ENCODE data around the gene F10. TPM values are rescaled to one million over a fixed set of nuclear protein-coding genes. Genes with fewer than 3 reads are reported as not detected.
A peak's percentile ranks its signal among the peaks of the same experiment; 100 is the strongest.
"Not testable (repeated sequence)": the region's sequence is repeated elsewhere in the genome, so short reads cannot be mapped to it uniquely, and the experiment has no call there.

F10 gene
- polyA plus RNA-seq (ENCODE audit: insufficient read length in 4 of 4), result 10 to 100 TPM; 21.8 to 23.4 (median 22.4) TPM

DNA sequence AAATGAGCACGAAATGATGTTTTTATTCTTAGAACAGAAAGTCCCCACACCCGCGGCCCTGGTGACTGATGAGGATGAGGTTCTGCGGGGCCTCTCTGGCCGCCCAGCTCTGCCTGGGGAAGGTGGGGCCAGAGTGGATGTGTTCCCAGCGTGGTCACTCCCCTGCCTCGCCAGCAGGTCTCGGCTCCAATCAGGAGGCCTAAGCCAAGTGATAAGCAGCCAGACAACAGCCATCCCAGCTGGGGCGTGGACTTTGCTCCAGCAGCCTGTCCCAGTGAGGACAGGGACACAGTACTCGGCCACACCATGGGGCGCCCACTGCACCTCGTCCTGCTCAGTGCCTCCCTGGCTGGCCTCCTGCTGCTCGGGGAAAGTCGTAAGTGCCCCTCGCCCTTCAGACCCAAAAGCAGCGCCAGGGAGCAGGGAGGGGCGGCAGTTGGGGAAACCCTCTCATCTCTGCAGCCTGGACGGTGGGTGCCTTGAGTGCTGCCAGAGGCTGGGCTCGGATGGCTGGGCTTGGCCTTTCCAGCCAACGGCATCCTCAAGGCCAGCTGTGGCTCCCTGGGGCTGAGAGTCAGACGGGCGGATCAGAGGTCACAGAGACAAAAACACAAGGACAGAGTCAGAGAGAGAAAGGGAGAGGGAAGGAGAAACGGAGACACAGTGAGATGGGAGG, at the start of gene F10:
Gene F10 (plus strand): TSS at position 250 of the 676 bp plus-strand sequence. CDS start 57 bp downstream, at position 307.
- peak in 2 of 4 donors; percentile 38 to 41 for DNase-seq (ENCODE audit: low read depth in 4 of 4, low spot score in 2 of 4)

DNA sequence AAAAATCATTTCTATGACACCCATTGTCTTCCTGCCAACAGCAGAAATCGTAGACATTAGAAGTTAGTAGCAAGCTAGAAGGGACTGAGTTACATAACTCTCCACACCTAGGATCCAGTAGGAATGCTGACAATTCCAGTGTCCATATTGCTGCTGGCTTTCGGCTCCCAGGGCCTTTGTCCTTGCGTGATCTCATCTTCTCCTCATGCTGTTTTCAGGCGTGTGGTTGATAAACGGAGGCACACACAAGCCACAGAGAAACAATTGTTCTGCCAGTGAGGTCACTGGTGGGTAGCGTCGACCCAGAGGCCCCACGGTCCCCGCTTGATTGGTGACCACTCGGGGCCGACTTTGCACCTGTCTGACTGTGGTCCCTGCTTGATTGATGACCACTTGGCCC, 48.7 kb upstream of the F10 start:
- no peak for DNase-seq (ENCODE audit: low read depth in 4 of 4, low spot score in 2 of 4)

DNA sequence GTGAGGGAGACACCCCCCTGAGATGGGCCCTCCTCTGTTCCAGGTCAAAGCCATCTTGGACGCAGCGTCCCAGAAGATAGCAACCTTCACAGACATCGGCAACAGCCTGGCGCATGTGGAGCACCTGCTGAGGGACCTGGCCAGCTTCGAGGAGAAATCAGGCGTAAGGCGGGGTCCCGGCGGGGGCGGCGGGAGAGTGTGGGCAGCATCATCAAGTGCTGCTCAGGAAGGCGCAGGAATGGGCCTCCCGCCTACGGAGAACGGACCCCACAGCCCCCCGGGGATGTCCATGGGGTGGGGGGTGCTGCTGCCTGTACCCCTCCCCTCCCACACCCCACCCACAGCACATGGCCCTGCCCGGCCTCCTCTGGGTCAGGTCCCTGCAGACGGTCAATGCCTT, 48.2 kb upstream of the F10 start:
- no peak for DNase-seq (ENCODE audit: low read depth in 4 of 4, low spot score in 2 of 4)

DNA sequence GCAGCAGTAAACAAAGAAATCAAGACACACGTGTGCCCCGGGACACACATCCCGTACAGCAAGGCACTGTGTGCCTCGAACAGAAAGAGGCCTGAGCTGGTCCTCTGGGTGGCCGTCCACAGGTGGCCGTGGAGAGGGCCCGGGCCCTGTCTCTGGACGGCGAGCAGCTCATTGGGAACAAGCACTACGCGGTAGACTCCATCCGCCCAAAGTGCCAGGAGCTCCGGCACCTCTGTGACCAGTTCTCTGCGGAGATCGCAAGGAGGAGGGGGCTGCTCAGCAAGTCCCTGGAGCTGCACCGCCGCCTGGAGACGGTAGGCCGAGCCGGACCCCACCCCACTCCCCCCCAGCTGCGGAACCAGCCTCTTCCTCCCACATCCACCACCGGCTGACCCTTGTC, 47.7 kb upstream of the F10 start:
- DNase-seq (ENCODE audit: low read depth in 4 of 4, low spot score in 2 of 4), result no peak

DNA sequence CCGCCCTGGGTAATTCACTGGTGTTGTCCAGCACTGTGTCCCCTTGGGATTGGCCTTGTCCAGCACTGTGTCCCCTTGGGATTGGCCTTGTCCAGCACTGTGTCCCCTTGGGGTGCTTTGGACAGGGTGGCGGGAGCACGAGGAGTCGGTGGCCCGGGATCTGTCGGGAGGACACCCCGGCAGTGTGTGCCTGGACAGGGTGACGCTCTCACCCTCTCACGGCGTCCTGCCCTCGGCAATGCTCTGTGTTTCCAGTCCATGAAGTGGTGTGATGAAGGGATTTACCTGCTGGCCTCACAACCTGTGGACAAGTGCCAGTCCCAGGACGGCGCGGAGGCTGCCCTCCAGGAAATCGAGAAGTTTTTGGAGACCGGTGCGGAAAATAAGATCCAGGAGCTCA, 46.9 kb upstream of the F10 start:
- DNase-seq (ENCODE audit: low read depth in 4 of 4, low spot score in 2 of 4), result no peak

DNA sequence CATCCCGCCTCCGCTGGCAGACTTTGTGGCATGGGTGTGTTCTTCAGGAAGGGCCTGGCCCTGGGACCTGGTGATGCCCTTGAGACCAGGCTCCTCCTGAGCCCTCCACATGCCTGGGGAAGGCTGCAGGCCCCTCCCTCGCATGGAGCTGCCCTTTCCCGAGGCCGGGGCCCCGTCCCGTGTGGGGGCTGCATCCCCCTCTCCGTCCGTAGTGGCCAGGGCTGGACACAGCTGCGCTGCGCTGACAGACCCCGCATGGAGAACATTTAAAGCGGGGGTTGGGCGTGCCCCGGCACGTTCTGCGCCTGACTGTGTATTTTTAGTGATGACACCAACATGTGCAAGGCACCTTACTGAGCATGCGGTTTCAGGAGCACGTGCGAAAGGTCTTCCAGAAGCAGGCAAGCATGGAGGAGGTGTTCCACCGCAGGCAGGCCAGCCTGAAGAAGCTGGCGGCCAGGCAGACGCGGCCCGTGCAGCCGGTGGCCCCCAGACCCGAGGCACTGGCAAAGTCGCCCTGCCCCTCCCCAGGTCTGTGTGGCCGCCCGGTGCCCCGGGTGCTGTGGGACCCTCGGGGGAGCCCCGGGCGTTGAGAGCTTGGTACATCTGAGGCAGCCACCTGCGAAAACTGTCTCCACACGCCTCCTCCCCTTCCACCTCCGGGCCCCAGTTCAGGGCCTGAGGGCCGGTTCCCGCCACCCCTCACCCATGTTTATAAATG, 45.8 kb upstream of the F10 start:
- no peak for DNase-seq (ENCODE audit: low read depth in 4 of 4, low spot score in 2 of 4)

DNA sequence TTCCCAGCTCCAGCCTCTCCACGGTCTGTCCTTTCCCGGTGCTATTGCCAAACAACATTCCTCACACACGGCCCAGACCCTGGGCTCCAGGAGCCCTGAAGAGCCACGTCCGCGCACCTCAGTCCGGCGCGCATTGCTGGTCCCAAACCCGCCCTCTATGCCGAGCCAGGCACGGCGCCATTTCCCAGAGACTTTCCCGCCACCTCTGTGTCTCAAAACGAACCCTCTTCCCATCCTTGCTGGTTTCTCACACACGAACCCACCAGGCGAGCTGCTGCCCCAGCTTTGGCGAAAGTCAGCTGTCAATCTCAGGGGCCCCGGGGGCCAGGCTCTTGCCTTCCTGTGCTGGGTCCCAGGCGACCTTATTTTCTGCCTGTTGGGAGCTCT, 45.0 kb upstream of the F10 start:
- DNase-seq (ENCODE audit: low read depth in 4 of 4, low spot score in 2 of 4), result no peak

DNA sequence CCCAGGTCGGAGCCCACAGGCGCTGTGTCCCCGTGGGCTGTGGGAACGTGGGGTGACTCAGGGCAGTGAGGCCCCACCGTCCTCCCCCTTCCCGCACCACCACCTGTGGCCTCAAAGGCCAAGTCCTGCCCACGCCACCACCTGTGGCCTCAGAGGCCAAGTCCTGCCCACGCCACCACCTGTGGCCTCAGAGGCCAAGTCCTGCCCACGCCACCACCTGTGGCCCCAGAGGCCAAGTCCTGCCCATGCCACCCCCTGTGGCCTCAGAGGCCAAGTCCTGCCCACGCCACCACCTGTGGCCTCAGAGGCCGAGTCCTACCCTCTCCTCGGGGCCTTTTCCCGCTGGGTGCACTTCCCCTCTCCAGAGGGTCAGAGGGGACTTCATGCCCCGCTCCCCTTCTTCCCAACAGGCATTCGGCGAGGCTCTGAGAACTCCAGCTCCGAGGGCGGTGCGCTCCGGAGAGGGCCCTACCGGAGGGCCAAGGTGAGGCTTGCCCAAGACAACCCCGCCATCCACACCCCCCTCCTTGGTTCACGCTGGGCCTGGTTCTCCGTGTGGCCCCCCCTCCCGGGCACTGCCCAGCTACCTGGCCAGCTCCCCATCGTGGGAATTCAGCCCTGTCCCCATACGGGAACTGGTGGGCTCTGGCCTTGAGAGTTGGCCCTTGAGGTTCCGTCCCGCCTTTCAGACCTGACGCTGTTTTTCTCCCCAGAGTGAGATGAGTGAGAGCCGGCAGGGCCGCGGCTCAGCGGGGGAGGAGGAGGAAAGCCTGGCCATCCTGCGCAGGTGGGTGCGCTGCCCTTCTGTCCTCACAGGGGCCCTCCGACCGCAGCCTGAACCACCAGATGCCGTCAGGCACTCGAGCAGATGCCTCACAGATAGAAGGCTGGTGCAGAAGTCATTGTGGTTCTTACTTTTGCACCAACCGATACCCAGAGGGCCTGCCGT, 44.4 kb upstream of the F10 start:
- DNase-seq (ENCODE audit: low read depth in 4 of 4, low spot score in 2 of 4), result no peak

DNA sequence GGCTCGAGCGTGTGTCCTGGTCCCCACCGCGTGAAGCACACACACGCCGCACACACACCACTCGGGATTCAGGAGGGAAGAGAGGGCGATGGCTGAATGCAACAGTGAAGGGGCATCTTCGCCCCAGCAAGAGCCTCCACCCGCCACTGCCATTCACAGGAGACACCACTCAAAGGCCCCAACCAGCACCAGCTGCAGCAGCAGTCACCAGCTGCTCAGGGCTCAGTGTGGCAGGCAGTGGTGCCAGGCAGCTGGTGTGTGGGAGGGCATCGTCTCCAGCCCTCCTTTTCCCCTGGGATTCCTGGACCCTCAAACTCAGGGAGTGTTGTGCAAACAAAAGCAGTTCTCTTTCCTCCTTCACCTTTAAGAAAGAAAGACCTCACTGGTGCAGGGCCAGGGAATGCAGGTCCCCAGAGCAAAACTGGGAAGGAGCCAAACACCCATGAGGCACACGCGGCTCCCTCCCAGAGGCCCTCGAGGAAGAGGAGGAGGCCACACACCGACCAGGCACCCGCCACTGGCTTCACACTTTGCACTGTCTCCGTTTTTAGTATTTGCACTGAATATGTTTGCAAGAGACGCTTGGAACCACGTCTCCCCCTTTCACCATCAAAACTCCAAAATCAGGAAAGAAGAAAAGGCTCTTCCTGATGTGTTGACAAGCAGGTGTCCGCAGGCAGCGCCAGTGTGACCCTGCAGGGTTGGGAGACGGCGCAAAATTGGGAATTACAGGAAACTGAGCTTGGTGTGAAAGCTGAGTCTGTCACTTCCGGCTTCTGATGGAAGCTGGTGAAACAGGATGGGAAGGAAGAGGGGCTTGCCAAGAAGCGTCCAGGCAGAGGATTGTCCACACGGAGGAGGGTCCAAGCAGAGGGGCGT, 43.5 kb upstream of the F10 start:
- no peak for DNase-seq (ENCODE audit: low read depth in 4 of 4, low spot score in 2 of 4)

DNA sequence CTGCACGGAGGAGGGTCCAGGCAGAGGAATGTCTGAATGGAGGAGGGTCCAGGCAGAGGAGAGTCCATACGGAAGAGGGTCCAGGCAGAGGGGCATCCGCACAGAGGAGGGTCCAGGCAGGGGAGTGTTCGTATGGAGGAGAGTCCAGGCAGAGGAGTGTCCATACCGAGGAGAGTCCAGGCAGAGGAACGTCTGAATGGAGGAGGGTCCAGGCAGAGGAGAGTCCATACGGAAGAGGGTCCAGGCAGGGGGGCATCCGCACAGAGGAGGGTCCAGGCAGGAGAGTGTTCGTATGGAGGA, 42.9 kb upstream of the F10 start:
- DNase-seq (ENCODE audit: low read depth in 4 of 4, low spot score in 2 of 4), result not testable (repeated sequence)

DNA sequence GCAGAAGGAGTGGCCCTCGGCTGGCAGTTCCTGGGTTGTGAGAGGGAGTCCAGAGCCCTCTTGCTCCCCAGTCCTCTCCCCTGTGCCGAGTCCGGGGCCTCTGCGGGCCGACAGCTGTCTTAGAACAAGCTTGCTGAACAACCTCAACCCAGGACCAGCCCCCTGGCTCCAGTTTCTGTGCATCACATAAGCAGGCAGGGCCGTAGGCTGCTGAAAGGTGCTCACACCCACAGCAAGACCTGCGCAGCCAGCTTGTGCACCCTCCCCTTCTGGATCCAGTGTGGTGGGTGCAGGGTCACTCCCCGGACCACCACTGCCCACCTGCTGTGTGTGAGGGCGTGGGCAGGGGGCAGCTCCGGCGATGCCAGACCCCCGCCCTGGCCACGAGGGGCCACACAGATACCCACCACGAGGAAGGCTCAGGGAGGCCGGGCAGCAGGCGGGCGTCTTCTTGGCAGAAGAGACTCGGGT, 42.2 kb upstream of the F10 start:
- DNase-seq (ENCODE audit: low read depth in 4 of 4, low spot score in 2 of 4), result no peak

DNA sequence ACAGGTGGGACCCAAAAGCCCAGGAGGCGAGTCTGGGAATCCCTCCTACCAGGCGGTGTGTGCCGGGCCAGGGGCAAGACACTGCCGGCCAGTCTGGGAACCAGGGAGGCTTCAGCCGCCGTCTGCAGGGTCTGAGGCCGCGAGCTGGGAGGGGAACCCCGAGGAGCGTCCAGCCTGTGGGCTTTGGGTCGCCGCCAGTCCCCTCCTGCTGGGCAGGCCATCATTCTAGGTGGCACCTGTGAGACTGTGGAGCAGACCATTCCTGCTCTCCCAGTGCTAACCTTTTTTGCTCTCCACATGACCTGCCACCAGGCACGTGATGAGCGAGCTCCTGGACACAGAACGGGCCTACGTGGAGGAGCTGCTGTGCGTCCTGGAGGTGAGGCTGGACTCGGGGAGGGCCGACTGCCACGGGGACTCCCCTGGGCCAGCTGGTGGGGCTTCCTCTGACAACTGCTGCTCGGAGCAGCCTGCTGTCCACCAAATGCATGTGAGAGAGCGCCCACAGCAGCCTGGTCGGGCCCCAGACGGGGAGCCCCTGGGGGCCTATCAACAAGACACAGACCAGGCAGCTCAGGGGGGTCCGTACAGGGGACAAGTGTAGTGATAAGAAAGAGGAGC, 41.6 kb upstream of the F10 start:
- DNase-seq (ENCODE audit: low read depth in 4 of 4, low spot score in 2 of 4), result no peak

DNA sequence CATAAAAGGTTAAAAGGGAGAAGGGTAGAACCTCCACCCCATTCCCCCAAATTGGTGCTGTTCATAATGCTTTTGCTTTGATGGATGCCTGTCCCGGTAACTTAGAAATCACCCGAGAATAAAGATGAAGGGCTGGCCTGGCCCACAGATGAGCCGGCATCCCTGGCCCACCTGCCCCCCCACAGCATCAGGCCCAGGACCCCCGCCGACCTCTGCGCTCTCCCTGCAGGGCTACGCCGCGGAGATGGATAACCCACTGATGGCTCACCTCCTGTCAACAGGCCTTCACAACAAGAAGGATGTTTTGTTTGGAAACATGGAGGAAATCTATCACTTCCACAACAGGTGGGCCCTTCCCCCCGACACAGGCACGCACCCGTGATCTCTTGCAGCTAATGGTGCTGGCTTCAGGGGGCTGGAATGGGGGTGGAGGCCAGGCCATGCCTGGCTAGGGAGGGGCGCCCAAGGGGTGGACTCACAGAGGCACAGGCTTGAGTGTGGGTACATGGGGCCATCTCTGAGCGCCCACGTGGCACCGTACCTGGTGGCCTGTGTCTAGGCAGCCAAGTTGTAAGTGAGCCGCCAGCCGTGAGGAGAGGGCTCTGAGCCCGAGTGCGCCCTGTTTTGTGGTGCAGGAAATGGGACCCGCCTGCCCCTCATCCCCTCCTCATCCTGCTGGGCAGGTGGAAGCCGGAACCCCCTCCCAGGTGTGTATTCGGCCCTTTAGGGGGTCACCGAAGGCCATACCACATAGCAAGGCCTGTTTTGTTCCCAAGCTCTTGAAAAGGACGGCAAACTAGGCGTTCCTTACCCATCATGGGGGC, 40.2 kb upstream of the F10 start:
- no peak for DNase-seq (ENCODE audit: low read depth in 4 of 4, low spot score in 2 of 4)

DNA sequence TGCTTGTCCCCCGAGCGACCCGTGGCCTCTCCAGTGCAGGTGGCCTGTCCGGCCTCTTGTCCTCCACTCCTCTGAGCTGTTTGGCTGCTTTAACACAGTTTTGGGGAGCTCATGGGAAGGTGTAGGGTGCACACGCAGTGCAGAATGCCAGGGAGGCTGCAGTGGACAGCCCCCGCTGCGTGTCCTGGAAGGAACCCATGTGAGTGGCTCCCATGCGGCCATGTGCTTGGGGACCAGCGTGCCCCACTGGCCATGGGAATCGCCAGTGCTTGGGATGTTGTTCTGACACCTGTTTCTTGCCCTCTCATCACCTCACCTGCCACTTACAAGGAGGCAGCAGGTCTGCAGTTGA, 39.6 kb upstream of the F10 start:
- no peak for DNase-seq (ENCODE audit: low read depth in 4 of 4, low spot score in 2 of 4)

DNA sequence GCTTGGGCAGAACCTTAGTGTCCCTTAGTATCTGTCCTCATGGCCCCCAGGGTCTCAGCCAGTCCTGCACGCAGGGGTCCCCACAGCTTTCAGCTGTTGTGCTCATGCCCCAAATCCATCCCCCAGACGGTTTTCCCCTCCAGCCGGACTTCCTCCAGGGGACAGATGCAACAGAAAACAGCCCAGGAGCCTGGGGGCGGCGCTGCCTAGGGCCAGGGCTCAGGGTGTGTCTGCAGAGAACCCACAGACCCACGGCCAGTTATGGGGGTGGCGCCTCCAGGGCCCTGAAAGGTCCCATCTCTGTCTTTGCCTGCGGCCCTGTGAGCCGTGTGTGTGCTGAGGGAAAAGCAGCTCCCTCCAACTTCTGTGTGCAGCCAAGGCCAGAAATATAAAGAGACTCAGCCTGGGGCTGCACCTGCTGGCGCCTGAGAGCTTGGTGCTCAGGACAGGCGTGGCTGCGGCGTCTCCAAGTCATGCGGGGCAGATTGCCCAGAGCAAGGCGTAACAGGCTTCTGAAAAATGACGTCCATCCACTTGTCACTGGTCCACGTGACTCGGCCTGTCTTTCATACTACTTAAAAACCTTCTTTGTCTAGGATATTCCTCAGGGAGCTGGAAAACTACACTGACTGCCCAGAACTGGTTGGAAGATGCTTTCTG, 39.1 kb upstream of the F10 start:
- no peak for DNase-seq (ENCODE audit: low read depth in 4 of 4, low spot score in 2 of 4)

DNA sequence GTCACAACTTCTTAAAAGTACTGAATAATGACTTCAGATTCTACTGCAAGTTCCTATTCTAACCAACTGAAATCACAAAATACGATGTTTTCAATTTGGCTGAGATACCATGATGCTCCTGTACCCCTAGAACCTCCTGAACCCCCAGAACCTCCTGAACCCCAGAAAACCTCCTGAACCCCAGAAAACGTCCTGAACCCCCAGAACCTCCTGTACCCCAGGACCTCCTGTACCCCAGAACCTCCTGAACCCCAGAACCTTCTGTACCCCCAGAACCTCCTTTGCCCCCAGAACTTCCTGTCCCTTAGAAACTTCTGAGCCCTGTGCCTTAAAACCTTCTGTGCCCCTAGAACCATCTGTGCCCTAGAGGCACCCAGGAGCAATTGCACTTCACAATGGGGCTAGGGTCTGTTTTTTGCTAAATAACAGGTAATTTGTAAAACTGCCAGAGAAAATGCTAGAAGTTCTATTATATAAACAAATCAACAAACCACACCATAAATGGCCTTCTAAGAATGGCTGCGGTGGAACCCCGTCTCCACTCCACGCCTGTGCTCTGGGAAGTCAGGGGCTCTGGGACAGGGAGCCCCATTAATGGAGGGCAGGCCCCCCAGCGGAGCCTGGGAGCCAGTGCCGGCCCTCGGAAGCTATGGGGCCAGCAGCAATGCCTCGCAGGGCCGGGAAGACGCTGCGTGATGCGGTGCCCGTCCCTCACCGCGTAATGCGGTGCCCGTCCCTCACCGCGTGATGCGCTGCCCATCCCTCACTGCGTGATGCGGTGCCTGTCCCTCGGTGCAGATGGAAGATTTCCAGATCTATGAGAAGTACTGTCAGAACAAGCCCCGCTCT, 38.3 kb upstream of the F10 start:
- no peak for DNase-seq (ENCODE audit: low read depth in 4 of 4, low spot score in 2 of 4)

DNA sequence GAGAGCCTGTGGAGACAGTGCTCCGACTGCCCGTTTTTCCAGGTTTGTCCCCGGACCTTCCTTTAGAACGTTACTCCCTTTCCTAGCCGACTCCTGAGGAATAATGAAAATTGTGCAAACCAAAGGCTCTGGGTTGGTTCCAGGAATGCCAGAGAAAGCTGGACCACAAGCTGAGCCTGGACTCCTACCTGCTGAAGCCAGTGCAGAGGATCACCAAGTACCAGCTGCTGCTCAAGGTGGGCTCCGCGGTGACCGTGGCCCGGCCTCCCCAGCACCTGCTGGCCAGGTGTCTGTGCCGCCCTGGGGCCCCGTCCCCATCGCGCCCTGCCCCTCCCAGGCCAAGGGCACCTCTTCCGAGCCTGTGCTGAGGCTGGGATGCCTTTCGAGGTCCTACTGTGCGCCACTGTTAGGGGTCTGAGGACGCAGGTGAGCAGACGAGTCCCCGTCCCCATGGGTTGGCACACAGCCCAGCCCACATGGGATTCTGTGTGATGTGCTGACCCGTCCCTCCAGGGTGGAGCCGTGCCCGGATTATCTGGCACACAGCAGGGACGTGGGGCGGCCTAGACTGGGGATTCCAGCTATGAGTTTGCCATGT, 37.6 kb upstream of the F10 start:
- DNase-seq (ENCODE audit: low read depth in 4 of 4, low spot score in 2 of 4), result no peak
